ENCODE data around the gene GNAI3.

DNA sequence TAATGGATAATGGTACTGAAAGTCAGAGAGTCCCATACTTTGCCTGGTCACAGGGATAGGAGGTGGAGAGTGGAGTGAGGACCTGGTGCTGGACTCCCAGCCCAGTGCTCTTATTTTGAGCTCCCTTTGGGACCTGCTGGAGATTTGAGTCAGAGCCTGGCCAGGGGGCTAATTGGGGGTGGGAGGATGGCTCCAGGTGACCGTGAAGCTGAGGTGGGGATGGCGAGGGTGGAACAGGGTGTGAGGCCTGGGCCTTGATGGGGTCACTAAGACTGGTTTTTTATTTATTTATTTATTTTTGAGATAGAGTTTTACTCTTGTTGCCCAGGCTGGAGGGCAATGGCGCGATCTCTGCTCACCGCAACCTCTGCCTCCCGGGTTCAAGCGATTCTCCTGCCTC lies 89.0 kb downstream of the GNAI3 start:
- TF ChIP-seq, protein P1, sequence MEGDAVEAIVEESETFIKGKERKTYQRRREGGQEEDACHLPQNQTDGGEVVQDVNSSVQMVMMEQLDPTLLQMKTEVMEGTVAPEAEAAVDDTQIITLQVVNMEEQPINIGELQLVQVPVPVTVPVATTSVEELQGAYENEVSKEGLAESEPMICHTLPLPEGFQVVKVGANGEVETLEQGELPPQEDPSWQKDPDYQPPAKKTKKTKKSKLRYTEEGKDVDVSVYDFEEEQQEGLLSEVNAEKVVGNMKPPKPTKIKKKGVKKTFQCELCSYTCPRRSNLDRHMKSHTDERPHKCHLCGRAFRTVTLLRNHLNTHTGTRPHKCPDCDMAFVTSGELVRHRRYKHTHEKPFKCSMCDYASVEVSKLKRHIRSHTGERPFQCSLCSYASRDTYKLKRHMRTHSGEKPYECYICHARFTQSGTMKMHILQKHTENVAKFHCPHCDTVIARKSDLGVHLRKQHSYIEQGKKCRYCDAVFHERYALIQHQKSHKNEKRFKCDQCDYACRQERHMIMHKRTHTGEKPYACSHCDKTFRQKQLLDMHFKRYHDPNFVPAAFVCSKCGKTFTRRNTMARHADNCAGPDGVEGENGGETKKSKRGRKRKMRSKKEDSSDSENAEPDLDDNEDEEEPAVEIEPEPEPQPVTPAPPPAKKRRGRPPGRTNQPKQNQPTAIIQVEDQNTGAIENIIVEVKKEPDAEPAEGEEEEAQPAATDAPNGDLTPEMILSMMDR (conservative IDR thresholded peaks at IDR 0.05), result no peak
- TF ChIP-seq EZH2 (IDR thresholded peaks at IDR 0.05; ENCODE audit: low read depth), result no peak

Data from PC-9 (cell line).